Keratinocyte (primary cell): Measurements from ENCODE around the gene TIPARP. TPM values are rescaled to one million over a fixed set of nuclear protein-coding genes. Genes with fewer than 3 reads are reported as not detected.
A peak's percentile ranks its signal among the peaks of the same experiment; 100 is the strongest.

Experiments
- DNase-seq: peaks from one replicate; pipeline ENCODE4 v3.0.0-alpha.2; 2011; ENCODE audit warnings: low read depth, missing footprints, low spot score
- FAIRE-seq: peaks from 2 replicates; lab custom pipeline; 2011; peaks lifted over from hg19 to GRCh38; lab: Jason Lieb, UNC
- H2AFZ ChIP-seq: 2 replicates; pipeline ENCODE4 v1.6.0; 2012; ENCODE audit warnings: low read length, control low read depth, inconsistent platforms; ENCODE audit not compliant: control insufficient read depth
- H3K27ac ChIP-seq: 2 replicates; pipeline ENCODE4 v1.5.1; 2011; ENCODE audit warnings: low read length; ENCODE audit not compliant: control insufficient read depth, insufficient read depth
- H3K27me3 ChIP-seq: 3 replicates; pipeline ENCODE4 v1.6.0; 2011; ENCODE audit warnings: low read length; ENCODE audit not compliant: control insufficient read depth, insufficient read depth; ENCODE audit errors: extremely low read depth
- H3K36me3 ChIP-seq, 2 experiments: 2 replicates in 1 of 2; 3 replicates in 1 of 2; pipeline ENCODE4 v1.5.1; 2011; ENCODE audit warnings: low read length in 2 of 2, mild to moderate bottlenecking in 1 of 2; ENCODE audit not compliant: control insufficient read depth in 2 of 2, insufficient read depth in 2 of 2; ENCODE audit errors: extremely low read depth in 1 of 2
- H3K4me1 ChIP-seq: 3 replicates; pipeline ENCODE4 v1.5.1; 2011; ENCODE audit warnings: low read length; ENCODE audit not compliant: control insufficient read depth, insufficient read depth; ENCODE audit errors: extremely low read depth
- H3K4me2 ChIP-seq: 3 replicates; pipeline ENCODE4 v1.6.0; 2011; ENCODE audit warnings: low read depth, low read length; ENCODE audit not compliant: control insufficient read depth, insufficient read depth; ENCODE audit errors: extremely low read depth
- H3K4me3 ChIP-seq, 3 experiments: fragments of 200-600 bp in 1 of 3; sonication (generic) in 1 of 3; 2 replicates in 2 of 3; 3 replicates in 1 of 3; pipeline ENCODE4 v1.5.1; 2011 to 2016; ENCODE audit warnings: low read length in 3 of 3, mild to moderate bottlenecking in 3 of 3, control low read depth in 2 of 3, inconsistent platforms in 1 of 3, low read depth in 1 of 3, mixed read lengths in 1 of 3, mixed run types in 1 of 3, moderate library complexity in 1 of 3; ENCODE audit not compliant: control insufficient read depth in 2 of 3, insufficient read depth in 2 of 3; ENCODE audit errors: extremely low read depth in 1 of 3
- H3K79me2 ChIP-seq: 2 replicates; pipeline ENCODE4 v1.6.0; 2012; ENCODE audit warnings: low read length; ENCODE audit not compliant: control insufficient read depth, insufficient read depth
- H3K9ac ChIP-seq: 3 replicates; pipeline ENCODE4 v1.6.0; 2011; ENCODE audit warnings: low read length; ENCODE audit not compliant: control insufficient read depth, insufficient read depth; ENCODE audit errors: extremely low read depth
- H3K9me1 ChIP-seq: 3 replicates; pipeline ENCODE4 v1.6.0; 2011; ENCODE audit warnings: low read length; ENCODE audit not compliant: control insufficient read depth, insufficient read depth; ENCODE audit errors: extremely low read depth
- H3K9me3 ChIP-seq: 2 replicates; pipeline ENCODE4 v1.5.1; 2012; ENCODE audit warnings: low read depth, low read length; ENCODE audit not compliant: control insufficient read depth
- H4K20me1 ChIP-seq: 3 replicates; pipeline ENCODE4 v1.6.0; 2011; ENCODE audit warnings: low read length; ENCODE audit not compliant: control insufficient read depth, insufficient read depth; ENCODE audit errors: extremely low read depth
- CTCF ChIP-seq, 3 experiments: IDR thresholded peaks in 1 of 3; conservative IDR thresholded peaks in 1 of 3; optimal IDR thresholded peaks in 1 of 3; 2 replicates in 2 of 3; 3 replicates in 1 of 3; pipeline versions ENCODE3 to v1.5.1; 2011; ENCODE audit warnings: low read length in 3 of 3, mild to moderate bottlenecking in 3 of 3, moderate library complexity in 2 of 3, control low read depth in 1 of 3, inconsistent platforms in 1 of 3; ENCODE audit not compliant: insufficient read depth in 2 of 3; ENCODE audit errors: extremely low read depth in 1 of 3
- EZH2 ChIP-seq: IDR thresholded peaks from one replicate; pipeline ENCODE4 v1.6.1; 2012; ENCODE audit warnings: inconsistent platforms, mild to moderate bottlenecking, low read length, moderate library complexity
- dilution Hi-C: fragments of 300-500 bp; cut with MboI; formaldehyde crosslinking; loops from one replicate; pipeline ENCODE4 v1.7.0; 2020; ENCODE audit warnings: low sequenced_read_pairs; ENCODE audit not compliant: extremely low pct_ligation_motif_present
- polyA plus RNA-seq, 5 experiments: library from polyadenylated mRNA; depleted of rRNA in 3 of 5; stranded (reverse) in 3 of 5; stranded (forward) in 1 of 5; unstranded in 1 of 5; fragments of >200 nt; gene quantifications; 1 replicate in 1 of 5; 2 replicates in 3 of 5; 3 replicates in 1 of 5; pipeline versions ENCODE4 v1.2.1 to v1.2.3, GENCODE V29; 2011 to 2012; ENCODE audit warnings: missing spikeins in 2 of 5, low read depth in 1 of 5, low replicate concordance in 1 of 5

TIPARP gene
- polyA plus RNA-seq, 1 donor (not counting 4 experiments of a cell fraction or from before 2014, with no cell fraction given), result 62.0 TPM

DNA sequence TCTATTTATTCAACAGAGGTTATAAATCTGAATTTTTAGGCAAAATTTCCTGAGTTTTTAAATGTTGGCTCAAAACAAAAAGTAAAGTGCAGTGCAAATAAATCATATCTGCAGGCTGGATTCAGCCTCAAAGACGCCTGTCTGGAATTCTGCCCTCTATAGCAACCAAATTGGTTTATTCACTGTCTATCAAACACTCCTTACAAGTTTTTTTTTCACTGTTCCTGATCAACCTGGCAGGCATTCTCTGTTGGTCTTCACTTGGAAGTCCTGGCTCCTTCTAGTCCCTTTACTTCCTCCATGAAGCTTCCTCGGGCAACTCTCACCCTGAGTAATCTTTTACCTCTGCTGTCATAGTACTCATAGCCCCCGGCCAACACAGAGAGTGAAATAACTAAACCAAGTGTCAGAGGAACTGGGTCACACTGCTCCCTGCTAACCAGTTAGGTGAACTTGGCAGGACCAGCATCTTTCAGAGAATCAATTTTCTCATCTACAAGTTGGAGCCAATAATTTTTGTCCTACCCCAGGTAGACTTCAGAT lies 36.8 kb upstream of the TIPARP start:
- TF ChIP-seq EZH2, result no peak
- TF ChIP-seq CTCF (optimal IDR thresholded peaks at IDR 0.05 in 1 of 3, IDR thresholded peaks at IDR 0.05 in 1 of 3, conservative IDR thresholded peaks at IDR 0.05 in 1 of 3; ENCODE audit: extremely low read depth in 1 of 3, insufficient read depth in 2 of 3, low read length in 3 of 3), result no peak
- Histone ChIP-seq H3K36me3 (no peaks in the 10 kb centered on the region), H2AFZ (no peak overlapping the region), H3K4me2 (no peak overlapping the region), H3K9me1 (no peaks in the 10 kb centered on the region), H3K4me3 (no peak overlapping the region), H3K4me1 (peaks cover 8% of the 10 kb centered on the region), H3K9me3 (no peaks in the 10 kb centered on the region), H3K27ac (no peak overlapping the region), H3K9ac (no peak overlapping the region), H3K79me2 (no peaks in the 10 kb centered on the region), H4K20me1 (no peaks in the 10 kb centered on the region), H3K27me3 (no peaks in the 10 kb centered on the region)
- FAIRE-seq (peak; percentile 69), DNase-seq (no peak)
- dilution Hi-C loops, result no loop called here

- DNase-seq (no peak), FAIRE-seq (no peak)
- Histone ChIP-seq H3K9me3 (no peaks in the 10 kb centered on the region), H3K27ac (no peak overlapping the region), H3K4me1 (peaks cover 8% of the 10 kb centered on the region), H3K4me2 (no peak overlapping the region), H4K20me1 (no peaks in the 10 kb centered on the region), H3K79me2 (no peaks in the 10 kb centered on the region), H3K36me3 (no peaks in the 10 kb centered on the region), H3K4me3 (no peak overlapping the region), H2AFZ (no peak overlapping the region), H3K27me3 (no peaks in the 10 kb centered on the region), H3K9me1 (no peaks in the 10 kb centered on the region), H3K9ac (no peak overlapping the region)
- dilution Hi-C loops, result no loop called here
- no peak for TF ChIP-seq CTCF (optimal IDR thresholded peaks at IDR 0.05 in 1 of 3, IDR thresholded peaks at IDR 0.05 in 1 of 3, conservative IDR thresholded peaks at IDR 0.05 in 1 of 3; ENCODE audit: extremely low read depth in 1 of 3, insufficient read depth in 2 of 3, low read length in 3 of 3)
Measured at GRCh38 chr3:156638271-156638670, 36.1 kb upstream of the TIPARP start.
